ENCODE data around the gene SORCS2.

- TF ChIP-seq EZH2 (IDR thresholded peaks at IDR 0.05; ENCODE audit: insufficient read depth, poor library complexity, severe bottlenecking) (no peak), EZH2phosphoT487 (IDR thresholded peaks at IDR 0.05; ENCODE audit: insufficient read depth, low read depth) (no peak)
These were observed 435.2 kb downstream of the SORCS2 start for GRCh38 chr4:7627251-7628250.

Data from GM23248 (cell line).